ENCODE measurements around the gene MPRIP.

The MPRIP gene

GRCh38 chr17:17106756-17107155, 64.5 kb downstream of the MPRIP start:
- no peak overlapping the region for H3K4me3 ChIP-seq (ENCODE audit: low read depth, low read length)

DNA sequence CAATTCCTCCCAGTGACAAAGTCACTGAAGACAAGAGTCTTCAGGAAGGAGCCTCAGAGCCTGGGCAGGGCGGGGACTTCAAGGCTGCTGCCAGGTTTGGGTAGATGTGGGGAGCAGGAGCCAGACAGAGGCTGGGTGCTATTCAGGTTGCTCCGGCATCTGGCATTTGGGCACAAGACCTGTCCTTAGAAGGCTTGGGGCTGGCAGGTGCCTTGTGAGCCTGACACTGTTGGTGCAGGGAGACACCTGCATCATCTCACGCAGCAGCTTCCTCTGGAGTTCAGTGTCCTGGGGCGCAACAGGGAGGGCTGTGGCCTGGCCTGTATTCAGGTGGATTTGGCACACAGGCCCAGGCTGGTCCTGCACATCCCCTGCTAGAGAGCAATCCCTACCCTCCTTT, 65.0 kb downstream of the MPRIP start:
- H3K4me3 ChIP-seq (ENCODE audit: low read depth, low read length): no peak overlapping the region

DNA sequence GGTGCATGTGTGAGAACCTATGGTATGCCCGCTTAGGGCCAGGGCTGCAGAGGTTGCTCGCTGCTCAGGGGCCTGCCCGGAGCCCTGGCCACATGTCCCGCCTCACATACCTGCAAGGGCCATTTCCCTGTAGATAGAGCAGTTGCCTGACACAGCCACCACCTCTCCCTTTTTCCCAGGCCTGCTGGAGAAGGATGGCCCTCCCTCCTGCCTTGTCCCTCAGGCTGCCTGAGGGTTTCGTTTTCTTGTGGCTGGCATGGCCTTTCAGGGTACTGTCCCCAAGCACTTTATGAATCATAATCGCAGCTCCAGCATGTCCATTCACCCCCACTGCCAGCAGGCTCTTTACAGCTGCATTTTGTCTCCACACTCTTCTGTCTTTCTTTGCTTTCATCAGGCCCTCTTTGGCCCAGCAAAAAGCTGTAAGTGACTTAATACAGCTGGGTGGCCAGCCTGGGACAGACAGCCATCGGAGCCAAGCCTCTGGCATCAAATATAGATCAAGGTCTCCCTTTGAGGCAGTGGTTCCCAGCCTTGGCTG, 65.7 kb downstream of the MPRIP start:
- H3K4me3 ChIP-seq (ENCODE audit: low read depth, low read length): no peak overlapping the region

DNA sequence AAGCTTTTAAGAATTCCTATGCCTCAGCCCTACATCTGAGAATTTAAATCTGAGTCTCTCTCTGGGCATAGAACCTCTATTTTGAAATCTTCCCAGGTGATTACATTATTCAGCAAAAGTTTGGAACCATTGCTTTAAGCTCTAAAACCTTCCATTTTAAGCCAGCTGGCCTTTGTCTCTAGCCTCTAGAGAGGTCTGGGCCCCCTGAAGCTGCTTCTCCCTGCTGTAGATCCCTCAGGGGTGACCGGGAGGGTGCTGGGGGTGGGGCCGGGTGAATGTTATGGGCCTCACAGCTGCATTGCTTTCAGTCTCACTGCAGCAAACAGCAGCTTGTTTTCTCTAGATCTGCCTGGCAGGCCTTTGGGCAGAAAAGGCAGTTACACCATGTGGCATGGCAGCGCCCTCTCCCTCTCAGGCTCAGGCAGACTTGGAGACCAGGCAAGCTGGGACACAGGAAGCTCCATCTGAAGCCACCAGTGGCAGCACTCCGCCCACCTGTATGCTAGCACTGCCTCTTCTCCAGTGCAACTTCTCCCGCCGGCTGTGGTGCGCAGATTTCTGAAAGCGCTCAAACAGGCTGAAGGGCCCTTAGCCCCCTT, 66.3 kb downstream of the MPRIP start:
- no peak overlapping the region for H3K4me3 ChIP-seq (ENCODE audit: low read depth, low read length)

GRCh38 chr17:17109256-17109655, 67.0 kb downstream of the MPRIP start:
- H3K4me3 ChIP-seq (ENCODE audit: low read depth, low read length): no peak overlapping the region

DNA sequence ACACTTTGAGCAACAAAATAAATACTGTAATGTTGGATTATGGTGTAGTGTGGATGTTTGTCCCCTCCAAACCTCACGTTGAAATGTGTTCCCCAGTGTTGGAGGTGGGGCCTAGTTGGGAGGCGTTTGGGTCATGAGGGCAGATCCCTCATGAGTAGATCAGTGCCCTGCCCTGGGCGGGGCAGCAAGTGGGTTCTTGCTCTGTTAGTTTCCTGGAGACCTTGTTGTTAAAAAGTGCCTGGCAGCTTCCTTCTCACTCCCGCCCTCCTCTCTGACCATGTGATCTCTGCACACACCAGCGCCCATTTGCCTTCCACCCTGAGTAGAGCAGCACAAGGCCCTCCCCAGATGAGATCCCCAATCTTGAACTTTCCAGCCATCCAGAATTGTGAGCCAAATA, 67.7 kb downstream of the MPRIP start:
- H3K4me3 ChIP-seq (ENCODE audit: low read depth, low read length): no peak overlapping the region

GRCh38 chr17:17110520-17110919, 68.3 kb downstream of the MPRIP start:
- no peak overlapping the region for H3K4me3 ChIP-seq (ENCODE audit: low read depth, low read length)

GRCh38 chr17:17111401-17112393, 69.4 kb downstream of the MPRIP start:
- no peak overlapping the region for H3K4me3 ChIP-seq (ENCODE audit: low read depth, low read length)

DNA sequence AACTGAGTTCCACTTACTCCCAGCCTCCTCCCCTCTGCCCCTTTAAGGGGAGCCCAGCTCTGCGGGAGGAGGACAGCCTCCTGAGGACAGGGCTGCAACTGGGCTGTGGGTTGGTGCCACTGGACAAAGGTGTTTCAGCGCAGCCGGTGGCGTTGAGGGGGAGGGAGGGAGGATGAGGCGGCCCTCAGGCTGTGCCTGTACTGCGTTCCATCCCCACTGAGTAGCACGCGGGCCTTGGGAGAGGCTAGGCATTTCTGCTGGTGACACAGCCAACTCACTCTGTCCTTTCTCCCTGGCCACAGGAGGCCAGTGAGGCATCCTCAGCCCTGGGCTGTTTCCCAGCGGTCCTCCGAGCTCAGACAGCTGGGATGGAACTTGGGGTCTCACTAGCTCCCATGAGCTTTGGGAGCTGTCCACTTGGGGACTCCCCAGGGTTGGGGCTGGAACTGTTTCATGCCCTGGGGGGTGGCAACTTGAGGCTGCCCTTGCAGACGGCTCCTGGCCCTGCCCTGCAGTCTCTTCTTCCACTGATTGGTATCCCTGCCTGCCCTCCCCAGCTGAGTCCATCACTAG, 70.5 kb downstream of the MPRIP start:
- no peak overlapping the region for H3K4me3 ChIP-seq (ENCODE audit: low read depth, low read length)

- no peak overlapping the region for H3K4me3 ChIP-seq (ENCODE audit: low read depth, low read length)
Measured at GRCh38 chr17:17114592-17115225, 72.5 kb downstream of the MPRIP start.

- no peak overlapping the region for H3K4me3 ChIP-seq (ENCODE audit: low read depth, low read length)
Measured at GRCh38 chr17:17115620-17116019, 73.4 kb downstream of the MPRIP start.

- H3K4me3 ChIP-seq (ENCODE audit: low read depth, low read length): no peak overlapping the region
Measured at GRCh38 chr17:17116406-17116805, 74.1 kb downstream of the MPRIP start.

GRCh38 chr17:17117923-17118322, 75.7 kb downstream of the MPRIP start:
- H3K4me3 ChIP-seq (ENCODE audit: low read depth, low read length): no peak overlapping the region

DNA sequence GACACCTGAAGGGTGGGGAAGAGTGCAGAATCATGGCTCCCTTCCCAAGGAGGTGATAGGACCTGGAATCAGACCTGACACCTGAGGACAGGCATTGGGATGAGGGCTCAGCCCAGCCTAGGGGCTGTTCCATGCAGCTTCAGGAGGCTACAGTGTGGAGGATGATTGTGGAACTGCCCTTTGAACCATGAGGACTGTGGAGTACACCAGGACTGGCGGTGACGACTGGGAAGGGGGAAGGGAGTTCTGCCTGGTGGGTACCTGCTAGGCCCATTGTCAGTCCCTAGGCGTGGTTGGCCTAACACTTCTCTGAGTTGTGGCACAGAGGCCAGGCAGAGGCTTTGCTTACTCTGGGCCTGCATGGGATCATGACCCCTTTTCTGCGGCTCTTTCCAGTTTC, 76.1 kb downstream of the MPRIP start:
- H3K4me3 ChIP-seq (ENCODE audit: low read depth, low read length): no peak overlapping the region

- no peak overlapping the region for H3K4me3 ChIP-seq (ENCODE audit: low read depth, low read length)
Measured at GRCh38 chr17:17119106-17119505, 76.8 kb downstream of the MPRIP start.

- H3K4me3 ChIP-seq (ENCODE audit: low read depth, low read length): no peak overlapping the region
Measured at GRCh38 chr17:17119533-17119932, 77.3 kb downstream of the MPRIP start.

DNA sequence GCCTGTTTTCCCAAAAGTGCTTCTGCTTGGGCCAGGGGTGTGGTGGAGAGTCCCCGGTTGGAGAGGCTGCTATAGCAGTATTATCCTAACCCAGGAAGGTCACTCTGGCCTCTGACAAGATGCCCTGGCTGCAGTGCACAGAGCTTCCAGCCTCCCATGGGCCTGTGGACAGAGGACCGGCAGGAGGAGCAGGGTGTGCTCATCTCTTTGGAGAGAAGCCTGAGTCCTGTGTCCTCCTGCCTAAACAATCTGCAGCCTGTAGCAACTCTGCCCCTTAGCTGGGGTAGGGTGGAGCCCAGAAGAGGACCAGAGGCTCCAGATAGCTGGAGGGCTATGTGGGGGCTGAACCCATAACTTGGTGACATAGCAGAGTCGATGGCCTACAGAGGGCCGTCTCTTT, 78.0 kb downstream of the MPRIP start:
- no peak overlapping the region for H3K4me3 ChIP-seq (ENCODE audit: low read depth, low read length)

DNA sequence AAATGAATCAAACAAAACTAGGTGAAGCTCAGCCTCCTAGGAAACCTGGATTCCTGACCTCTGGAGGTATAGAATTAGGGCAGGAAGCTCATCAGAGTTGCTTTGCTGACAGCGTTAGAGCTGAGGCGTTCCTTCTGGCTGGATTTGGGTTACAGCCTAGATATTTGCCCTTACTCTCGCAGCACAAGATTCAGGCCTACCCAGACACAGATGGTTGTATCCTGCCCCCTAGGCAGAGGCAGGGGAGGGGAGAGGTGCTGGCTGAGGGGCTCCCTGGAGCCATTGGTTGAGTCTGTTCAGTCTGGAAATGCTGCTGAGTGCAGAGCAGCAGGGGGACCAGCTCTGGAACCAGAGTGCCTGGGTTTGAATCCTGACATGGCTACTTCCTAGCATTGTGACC, 78.4 kb downstream of the MPRIP start:
- no peak overlapping the region for H3K4me3 ChIP-seq (ENCODE audit: low read depth, low read length)

GRCh38 chr17:17121162-17121561, 78.9 kb downstream of the MPRIP start:
- H3K4me3 ChIP-seq (ENCODE audit: low read depth, low read length): no peak overlapping the region

DNA sequence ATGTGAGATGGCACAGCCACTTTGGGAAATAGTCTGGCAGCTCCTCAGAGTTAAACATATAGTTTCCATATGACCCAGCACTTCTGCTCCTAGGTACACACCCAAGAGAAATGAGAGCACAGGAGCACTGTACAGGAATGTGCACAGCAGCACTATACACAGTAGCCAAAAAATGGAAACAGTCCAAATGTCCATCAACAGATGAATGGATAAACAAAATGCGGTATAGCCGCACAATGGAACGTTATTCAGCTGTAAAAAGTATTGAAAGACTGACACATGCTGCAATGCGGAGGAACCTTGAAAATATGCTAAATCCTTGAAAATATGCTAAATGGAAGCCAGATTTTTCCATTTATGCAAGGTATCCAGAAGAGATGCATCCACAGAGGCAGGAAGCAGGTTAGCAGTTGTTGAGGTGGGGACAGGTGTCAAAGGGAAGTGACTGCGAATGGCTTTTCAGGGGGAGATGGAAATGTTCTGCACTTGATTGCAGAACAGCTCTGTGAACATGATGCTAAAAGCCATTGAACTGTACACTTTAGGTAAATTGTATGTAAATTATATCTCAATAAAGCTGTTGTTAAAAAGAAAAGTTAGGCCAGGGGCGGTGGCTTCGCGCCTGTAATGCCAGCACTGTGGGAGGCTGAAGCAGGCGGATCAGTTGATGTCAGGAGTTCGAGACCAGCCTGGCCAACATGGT, 80.7 kb downstream of the MPRIP start:
- no peak overlapping the region for H3K4me3 ChIP-seq (ENCODE audit: low read depth, low read length)

- H3K4me3 ChIP-seq (ENCODE audit: low read depth, low read length): no peak overlapping the region
Measured at GRCh38 chr17:17124341-17124740, 82.1 kb downstream of the MPRIP start.
